HG03064 (cell line): ENCODE results near the gene BRICD5.

ENCODE experiments used
- ATAC-seq: cut with Tn5 transposase; IDR thresholded peaks from one replicate; pipeline ENCODE4 v1.9.1; 2021; ENCODE audit warnings: low read depth; ENCODE audit not compliant: unreplicated experiment

BRICD5 gene

GRCh38 chr16:2167068-2167638 is 43.5 kb downstream of the BRICD5 start:
- no peak for ATAC-seq

GRCh38 chr16:2166263-2167067 is 44.2 kb downstream of the BRICD5 start:
- no peak for ATAC-seq

- ATAC-seq: no peak
Observed at GRCh38 chr16:2165861-2166260, 44.8 kb downstream of the BRICD5 start.

GRCh38 chr16:2163211-2163881 is 47.3 kb downstream of the BRICD5 start:
- no peak for ATAC-seq

GRCh38 chr16:2162676-2163118 is 48.0 kb downstream of the BRICD5 start:
- ATAC-seq: no peak

- no peak for ATAC-seq
Observed at GRCh38 chr16:2161911-2162310, 48.8 kb downstream of the BRICD5 start.

GRCh38 chr16:2160915-2161551 is 49.6 kb downstream of the BRICD5 start:
- no peak for ATAC-seq
